Suprapubic skin (tissue), 4 donors: ENCODE measurements around the gene NCR2.

Experiments used
- POLR2A ChIP-seq, 2 donors: fragments of 450-650 bp; IDR thresholded peaks; one replicate each; pipeline ENCODE4 v1.6.1; 2017; ENCODE audit warnings: antibody characterized with exemption in 2 of 2, mild to moderate bottlenecking in 2 of 2, moderate library complexity in 2 of 2
- POLR2AphosphoS5 ChIP-seq, 3 donors: sonication (generic); formaldehyde crosslinking; IDR thresholded peaks; one replicate each; pipeline ENCODE4 v1.6.1; 2017; ENCODE audit warnings: antibody characterized with exemption in 3 of 3
- TF ChIP-seq, protein P1 (sequence below), 2 donors: fragments of 200-600 bp in 1 of 2; fragments of 450-650 bp in 1 of 2; sonication (generic) in 1 of 2; IDR thresholded peaks; one replicate each; pipeline ENCODE4 v1.5.1; 2016 to 2019; ENCODE audit warnings: antibody characterized with exemption in 2 of 2, mild to moderate bottlenecking in 1 of 2, moderate library complexity in 1 of 2

GRCh38 chr6:41294214-41294872 is 41.1 kb upstream of the NCR2 start:
- TF ChIP-seq, protein P1, sequence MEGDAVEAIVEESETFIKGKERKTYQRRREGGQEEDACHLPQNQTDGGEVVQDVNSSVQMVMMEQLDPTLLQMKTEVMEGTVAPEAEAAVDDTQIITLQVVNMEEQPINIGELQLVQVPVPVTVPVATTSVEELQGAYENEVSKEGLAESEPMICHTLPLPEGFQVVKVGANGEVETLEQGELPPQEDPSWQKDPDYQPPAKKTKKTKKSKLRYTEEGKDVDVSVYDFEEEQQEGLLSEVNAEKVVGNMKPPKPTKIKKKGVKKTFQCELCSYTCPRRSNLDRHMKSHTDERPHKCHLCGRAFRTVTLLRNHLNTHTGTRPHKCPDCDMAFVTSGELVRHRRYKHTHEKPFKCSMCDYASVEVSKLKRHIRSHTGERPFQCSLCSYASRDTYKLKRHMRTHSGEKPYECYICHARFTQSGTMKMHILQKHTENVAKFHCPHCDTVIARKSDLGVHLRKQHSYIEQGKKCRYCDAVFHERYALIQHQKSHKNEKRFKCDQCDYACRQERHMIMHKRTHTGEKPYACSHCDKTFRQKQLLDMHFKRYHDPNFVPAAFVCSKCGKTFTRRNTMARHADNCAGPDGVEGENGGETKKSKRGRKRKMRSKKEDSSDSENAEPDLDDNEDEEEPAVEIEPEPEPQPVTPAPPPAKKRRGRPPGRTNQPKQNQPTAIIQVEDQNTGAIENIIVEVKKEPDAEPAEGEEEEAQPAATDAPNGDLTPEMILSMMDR (IDR thresholded peaks at IDR 0.05) = no peak
- no peak for TF ChIP-seq POLR2AphosphoS5 (IDR thresholded peaks at IDR 0.05)
- TF ChIP-seq POLR2A (IDR thresholded peaks at IDR 0.05) = no peak
